HepG2 (cell line): ENCODE data around the gene ATP6V0A1. TPM values are rescaled to one million over a fixed set of nuclear protein-coding genes. Genes with fewer than 3 reads are reported as not detected.

Experiments
- ATAC-seq: fragments of 200-7000 bp; cut with Tn5 transposase; 3 replicates; pipeline ENCODE4 v1.9.1; 2020; ENCODE audit warnings: mild to moderate bottlenecking, moderate library complexity
- BruUV-seq: library from RNA; stranded (reverse); fragments of 400-500 nt; replicated peaks from 2 replicates; lab custom pipeline; 2021; lab: Mats Ljungman, UMichigan
- CTCF ChIA-PET: fragments of 300-600 bp; formaldehyde crosslinking; extraction: SDS; loops from one replicate; lab custom pipeline; 2021; ENCODE audit warnings: low total read pairs, inconsistent platforms, low intra/inter-chr PET ratio; lab: Yijun Ruan, JAX
- POLR2A ChIA-PET: fragments of 350-600 bp; sonication (Branson Sonifier 250); formaldehyde crosslinking; loops from one replicate; lab custom pipeline; 2020; ENCODE audit warnings: antibody characterized with exemption, inconsistent platforms; lab: Yijun Ruan, JAX
- DNase-seq: peaks from one replicate; pipeline ENCODE4 v3.0.0-alpha.2; 2015; ENCODE audit warnings: low spot score
- FAIRE-seq: peaks from 3 replicates; lab custom pipeline; 2011; peaks lifted over from hg19 to GRCh38; lab: Jason Lieb, UNC
- H2AFZ ChIP-seq: one replicate; pipeline ENCODE4 v1.6.1; 2011; ENCODE audit warnings: low read length, inconsistent platforms
- H3K27ac ChIP-seq: fragments of 300-600 bp; 3 replicates; pipeline ENCODE4 v1.8.0; 2011; ENCODE audit warnings: mixed run types, mild to moderate bottlenecking, mixed read lengths, low read length, inconsistent platforms; ENCODE audit not compliant: insufficient read depth; ENCODE audit errors: extremely low read length
- H3K27me3 ChIP-seq, 2 experiments: fragments of 200-600 bp in 1 of 2; 2 replicates in 1 of 2; 3 replicates in 1 of 2; pipeline versions ENCODE4 v1.6.0 to v1.8.0; 2011; ENCODE audit warnings: low read length in 2 of 2, mild to moderate bottlenecking in 2 of 2, moderate library complexity in 2 of 2, inconsistent platforms in 1 of 2; ENCODE audit not compliant: insufficient read depth in 2 of 2, control insufficient read depth in 1 of 2
- H3K36me3 ChIP-seq, 2 experiments: fragments of 200-600 bp in 1 of 2; replicated peaks in 1 of 2; 2 replicates in 1 of 2; 3 replicates in 1 of 2; pipeline versions ENCODE4 v1.5.1 to v1.8.0; 2011; ENCODE audit warnings: low read length in 2 of 2, inconsistent platforms in 1 of 2; ENCODE audit not compliant: insufficient read depth in 2 of 2, control insufficient read depth in 1 of 2
- H3K4me1 ChIP-seq: 2 replicates; pipeline ENCODE4 v1.5.1; 2012; ENCODE audit warnings: low read length, inconsistent platforms; ENCODE audit not compliant: insufficient read depth
- H3K4me2 ChIP-seq: 2 replicates; pipeline ENCODE4 v1.6.0; 2011; ENCODE audit warnings: low read depth, low read length, inconsistent platforms
- H3K4me3 ChIP-seq, 3 experiments: fragments of 200-600 bp in 1 of 3; sonication (generic), shearing (Covaris generic) in 1 of 3; replicated peaks in 1 of 3; 2 replicates each; pipeline ENCODE4 v1.5.1; 2011 to 2016; ENCODE audit warnings: low read length in 3 of 3, inconsistent platforms in 2 of 3, low read depth in 2 of 3, mild to moderate bottlenecking in 2 of 3, control low read depth in 1 of 3, mixed read lengths in 1 of 3; ENCODE audit not compliant: insufficient read depth in 1 of 3
- H3K79me2 ChIP-seq: one replicate; pipeline ENCODE4 v1.6.1; 2011; ENCODE audit warnings: low read length, inconsistent platforms; ENCODE audit not compliant: insufficient read depth
- H3K9ac ChIP-seq: 2 replicates; pipeline ENCODE4 v1.6.0; 2011; ENCODE audit warnings: mild to moderate bottlenecking, low read depth, low read length, inconsistent platforms; ENCODE audit not compliant: insufficient read depth
- H3K9me3 ChIP-seq: 2 replicates; pipeline ENCODE4 v1.5.1; 2012; ENCODE audit warnings: mild to moderate bottlenecking, low read length
- H4K20me1 ChIP-seq: 2 replicates; pipeline ENCODE4 v1.6.0; 2011; ENCODE audit warnings: inconsistent platforms, mild to moderate bottlenecking, low read length, moderate library complexity; ENCODE audit not compliant: insufficient read depth
- NPAS2 ChIP-seq: sonication (generic); formaldehyde crosslinking; IDR thresholded peaks from 2 replicates; pipeline ENCODE4 v1.8.0; 2022; ENCODE audit warnings: mild to moderate bottlenecking, missing genetic modification reagents, borderline replicate concordance
- ZNF33B ChIP-seq: sonication (generic); formaldehyde crosslinking; IDR thresholded peaks from 2 replicates; pipeline ENCODE4 v1.5.1; 2020; ENCODE audit warnings: mild to moderate bottlenecking, missing genetic modification reagents
- ZNF546 ChIP-seq: sonication (generic); formaldehyde crosslinking; conservative IDR thresholded peaks from 2 replicates; pipeline ENCODE4 v1.8.1; 2023; ENCODE audit warnings: mild to moderate bottlenecking, missing genetic modification reagents
- ZNF619 ChIP-seq: sonication (generic); formaldehyde crosslinking; IDR thresholded peaks from 2 replicates; pipeline ENCODE4 v1.4.0; 2020; ENCODE audit warnings: mild to moderate bottlenecking, missing genetic modification reagents
- WGBS: methylation state at CpG from one replicate; pipeline ENCODE4 v1.1.6; 2017; ENCODE audit warnings: low lambda C conversion rate; 5-methylcytosine and 5-hydroxymethylcytosine counted together
- in situ Hi-C: cut with HindIII; loops from 2 replicates; pipeline ENCODE4 v1.10.0; 2017; ENCODE audit warnings: low pct_unique_long_range_greater_than_20kb; ENCODE audit not compliant: extremely low pct_ligation_motif_present
- intact Hi-C: fragments of 100-400 bp; cut with micrococcal nuclease; formaldehyde crosslinking; loops from one replicate; pipeline ENCODE4 v1.10.0; 2022; ENCODE audit not compliant: unreplicated experiment
- polyA plus RNA-seq, 8 experiments: library from polyadenylated mRNA; depleted of rRNA in 3 of 8; stranded (reverse) in 7 of 8; unstranded in 1 of 8; fragments of >200 nt; fragmentation: Illumina TruSeq in 4 of 8; extraction: Trizol in 4 of 8; gene quantifications; 2 replicates each; pipeline versions ENCODE4 v1.2.1 to v1.2.3, GENCODE V29; 2011 to 2016; ENCODE audit warnings: low read depth in 4 of 8, missing spikeins in 1 of 8, mixed read lengths in 1 of 8; ENCODE audit not compliant: insufficient read depth in 1 of 8
- total RNA-seq, 5 experiments: library from RNA; depleted of rRNA; stranded (reverse); fragments of >200 nt; fragmentation: Illumina TruSeq; extraction: Trizol; gene quantifications; 2 replicates each; pipeline ENCODE4 v1.2.3, GENCODE V29; 2016; ENCODE audit warnings: low read depth in 1 of 5
- TF ChIP-seq, protein P1 (sequence below): sonication (generic); formaldehyde crosslinking; conservative IDR thresholded peaks from 2 replicates; pipeline ENCODE4 v1.4.0; 2020; ENCODE audit warnings: missing genetic modification reagents
- TF ChIP-seq, protein P2 (sequence below): sonication (generic); formaldehyde crosslinking; IDR thresholded peaks from 2 replicates; pipeline ENCODE4 v1.9.0; 2021; ENCODE audit warnings: missing genetic modification reagents, mild to moderate bottlenecking, borderline replicate concordance
- TF ChIP-seq, protein P3 (sequence below), 2 experiments: fragments of 450-650 bp in 1 of 2; sonication (generic) in 1 of 2; formaldehyde crosslinking in 1 of 2; IDR thresholded peaks; 2 replicates each; pipeline versions ENCODE4 v1.6.1 to v1.8.0; 2016 to 2022; ENCODE audit warnings: antibody characterized with exemption in 1 of 2, mild to moderate bottlenecking in 1 of 2, missing genetic modification reagents in 1 of 2

Gene ATP6V0A1
- total and polyA plus RNA-seq, 2 of the 13 experiments (the other 11 are each of a cell fraction or from before 2014, with no cell fraction given) = 27.9 to 54.1 TPM

DNA sequence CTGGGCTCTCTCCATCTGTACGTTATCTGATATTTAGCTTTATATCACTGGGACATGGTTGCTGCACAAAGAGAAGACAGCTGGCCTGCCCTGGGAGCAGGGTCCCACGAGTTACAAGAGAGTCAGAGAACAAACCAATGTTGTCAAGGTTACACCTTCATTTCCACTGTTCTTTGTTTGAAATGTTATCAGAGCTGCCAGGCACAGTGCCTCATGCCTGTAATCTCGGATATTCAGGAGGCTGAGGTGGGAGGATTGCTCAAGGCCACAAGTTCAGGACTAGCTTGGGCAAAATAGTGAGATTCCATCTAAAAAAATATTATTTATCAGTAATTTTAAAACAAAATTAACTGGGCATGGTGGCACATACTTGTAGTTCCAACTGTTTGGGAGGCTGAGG is 34.6 kb downstream of the ATP6V0A1 start (continued):
- no peak for TF ChIP-seq ZNF33B
- TF ChIP-seq, protein P1, sequence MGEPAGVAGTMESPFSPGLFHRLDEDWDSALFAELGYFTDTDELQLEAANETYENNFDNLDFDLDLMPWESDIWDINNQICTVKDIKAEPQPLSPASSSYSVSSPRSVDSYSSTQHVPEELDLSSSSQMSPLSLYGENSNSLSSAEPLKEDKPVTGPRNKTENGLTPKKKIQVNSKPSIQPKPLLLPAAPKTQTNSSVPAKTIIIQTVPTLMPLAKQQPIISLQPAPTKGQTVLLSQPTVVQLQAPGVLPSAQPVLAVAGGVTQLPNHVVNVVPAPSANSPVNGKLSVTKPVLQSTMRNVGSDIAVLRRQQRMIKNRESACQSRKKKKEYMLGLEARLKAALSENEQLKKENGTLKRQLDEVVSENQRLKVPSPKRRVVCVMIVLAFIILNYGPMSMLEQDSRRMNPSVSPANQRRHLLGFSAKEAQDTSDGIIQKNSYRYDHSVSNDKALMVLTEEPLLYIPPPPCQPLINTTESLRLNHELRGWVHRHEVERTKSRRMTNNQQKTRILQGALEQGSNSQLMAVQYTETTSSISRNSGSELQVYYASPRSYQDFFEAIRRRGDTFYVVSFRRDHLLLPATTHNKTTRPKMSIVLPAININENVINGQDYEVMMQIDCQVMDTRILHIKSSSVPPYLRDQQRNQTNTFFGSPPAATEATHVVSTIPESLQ (CRISPR knock-in tag) = no peak
- no peak for TF ChIP-seq NPAS2
- TF ChIP-seq, protein P2, sequence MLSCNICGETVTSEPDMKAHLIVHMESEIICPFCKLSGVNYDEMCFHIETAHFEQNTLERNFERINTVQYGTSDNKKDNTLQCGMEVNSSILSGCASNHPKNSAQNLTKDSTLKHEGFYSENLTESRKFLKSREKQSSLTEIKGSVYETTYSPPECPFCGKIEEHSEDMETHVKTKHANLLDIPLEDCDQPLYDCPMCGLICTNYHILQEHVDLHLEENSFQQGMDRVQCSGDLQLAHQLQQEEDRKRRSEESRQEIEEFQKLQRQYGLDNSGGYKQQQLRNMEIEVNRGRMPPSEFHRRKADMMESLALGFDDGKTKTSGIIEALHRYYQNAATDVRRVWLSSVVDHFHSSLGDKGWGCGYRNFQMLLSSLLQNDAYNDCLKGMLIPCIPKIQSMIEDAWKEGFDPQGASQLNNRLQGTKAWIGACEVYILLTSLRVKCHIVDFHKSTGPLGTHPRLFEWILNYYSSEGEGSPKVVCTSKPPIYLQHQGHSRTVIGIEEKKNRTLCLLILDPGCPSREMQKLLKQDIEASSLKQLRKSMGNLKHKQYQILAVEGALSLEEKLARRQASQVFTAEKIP (CRISPR knock-in tag) = no peak
- no peak for TF ChIP-seq ZNF546 (CRISPR knock-in tag)

DNA sequence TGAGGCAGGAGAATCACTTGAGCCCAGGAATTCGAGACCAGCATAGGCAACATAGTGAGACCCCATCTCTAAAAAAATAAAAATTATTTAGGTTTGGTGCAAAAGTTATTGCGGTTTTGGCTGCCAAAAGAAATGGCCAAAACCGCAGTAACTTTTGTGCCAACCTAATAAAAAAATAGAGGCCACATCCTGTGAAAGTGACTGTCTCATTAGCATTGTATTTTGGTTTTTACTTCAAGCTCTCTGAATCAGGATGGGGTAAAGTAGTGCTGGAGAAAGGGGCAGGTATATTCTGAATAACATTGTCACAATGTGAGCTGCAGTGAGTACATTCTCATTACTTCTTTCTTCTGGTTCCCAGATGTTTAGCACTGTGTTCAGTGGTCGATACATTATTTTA is 36.0 kb downstream of the ATP6V0A1 start:
- H3K4me3 ChIP-seq = no peak overlapping the region
- no TSS peak for BruUV-seq
- TF ChIP-seq, protein P3, sequence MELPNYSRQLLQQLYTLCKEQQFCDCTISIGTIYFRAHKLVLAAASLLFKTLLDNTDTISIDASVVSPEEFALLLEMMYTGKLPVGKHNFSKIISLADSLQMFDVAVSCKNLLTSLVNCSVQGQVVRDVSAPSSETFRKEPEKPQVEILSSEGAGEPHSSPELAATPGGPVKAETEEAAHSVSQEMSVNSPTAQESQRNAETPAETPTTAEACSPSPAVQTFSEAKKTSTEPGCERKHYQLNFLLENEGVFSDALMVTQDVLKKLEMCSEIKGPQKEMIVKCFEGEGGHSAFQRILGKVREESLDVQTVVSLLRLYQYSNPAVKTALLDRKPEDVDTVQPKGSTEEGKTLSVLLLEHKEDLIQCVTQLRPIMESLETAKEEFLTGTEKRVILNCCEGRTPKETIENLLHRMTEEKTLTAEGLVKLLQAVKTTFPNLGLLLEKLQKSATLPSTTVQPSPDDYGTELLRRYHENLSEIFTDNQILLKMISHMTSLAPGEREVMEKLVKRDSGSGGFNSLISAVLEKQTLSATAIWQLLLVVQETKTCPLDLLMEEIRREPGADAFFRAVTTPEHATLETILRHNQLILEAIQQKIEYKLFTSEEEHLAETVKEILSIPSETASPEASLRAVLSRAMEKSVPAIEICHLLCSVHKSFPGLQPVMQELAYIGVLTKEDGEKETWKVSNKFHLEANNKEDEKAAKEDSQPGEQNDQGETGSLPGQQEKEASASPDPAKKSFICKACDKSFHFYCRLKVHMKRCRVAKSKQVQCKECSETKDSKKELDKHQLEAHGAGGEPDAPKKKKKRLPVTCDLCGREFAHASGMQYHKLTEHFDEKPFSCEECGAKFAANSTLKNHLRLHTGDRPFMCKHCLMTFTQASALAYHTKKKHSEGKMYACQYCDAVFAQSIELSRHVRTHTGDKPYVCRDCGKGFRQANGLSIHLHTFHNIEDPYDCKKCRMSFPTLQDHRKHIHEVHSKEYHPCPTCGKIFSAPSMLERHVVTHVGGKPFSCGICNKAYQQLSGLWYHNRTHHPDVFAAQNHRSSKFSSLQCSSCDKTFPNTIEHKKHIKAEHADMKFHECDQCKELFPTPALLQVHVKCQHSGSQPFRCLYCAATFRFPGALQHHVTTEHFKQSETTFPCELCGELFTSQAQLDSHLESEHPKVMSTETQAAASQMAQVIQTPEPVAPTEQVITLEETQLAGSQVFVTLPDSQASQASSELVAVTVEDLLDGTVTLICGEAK (IDR thresholded peaks at IDR 0.05) = 0 out of 2 replicates have a peak, but pooled peaks have one; percentile 31
- TF ChIP-seq, protein P3 (CRISPR knock-in tag; IDR thresholded peaks at IDR 0.05) = no peak
- no peak for TF ChIP-seq ZNF619 (CRISPR knock-in tag)
- intact Hi-C loops (no loop called here), in situ Hi-C loops (no loop called here)
- ATAC-seq (no peak), FAIRE-seq (no peak), DNase-seq (no peak)
- no peaks in the 10 kb centered on the region for H3K9me3 ChIP-seq
- H4K20me1 ChIP-seq = no peaks in the 10 kb centered on the region
- H3K36me3 ChIP-seq = peaks cover 37 to 75% of the 10 kb centered on the region in 2 experiments
- H3K4me2 ChIP-seq = no peak overlapping the region
- no peak overlapping the region for H3K9ac ChIP-seq
- H2AFZ ChIP-seq = no peak overlapping the region
- H3K27me3 ChIP-seq = no peaks in the 10 kb centered on the region; a peak in 1 of 5 replicates
- CTCF ChIA-PET = no interaction called here
- 95% methylated on average over 4 of the region's 4 CpGs for WGBS
- H3K27ac ChIP-seq = no peak overlapping the region
- no peaks in the 10 kb centered on the region for H3K79me2 ChIP-seq
- peaks cover 16% of the 10 kb centered on the region for H3K4me1 ChIP-seq
- POLR2A ChIA-PET = no interaction called here
